Measurements from ENCODE around the gene CXCL12.

CXCL12 gene

GRCh38 chr10:44373341-44373995 is 11.4 kb downstream of the CXCL12 start:
- H3K4me1 ChIP-seq (ENCODE audit: insufficient read depth, poor library complexity, severe bottlenecking): no peaks in the 10 kb centered on the region
- no peak for DNase-seq (ENCODE audit: low spot score)
- no peak overlapping the region for H3K4me3 ChIP-seq (ENCODE audit: severe bottlenecking)
- H3K36me3 ChIP-seq (ENCODE audit: low read depth): no peaks in the 10 kb centered on the region
- H3K27me3 ChIP-seq (ENCODE audit: insufficient read depth, poor library complexity, severe bottlenecking): no peaks in the 10 kb centered on the region
- no peak for TF ChIP-seq CTCF (IDR thresholded peaks at IDR 0.05; ENCODE audit: poor library complexity, severe bottlenecking)
- no peaks in the 10 kb centered on the region for H3K9me3 ChIP-seq (ENCODE audit: severe bottlenecking)
- no peak for ATAC-seq (ENCODE audit: low read depth)
- H3K27ac ChIP-seq (ENCODE audit: poor library complexity, severe bottlenecking): no peak overlapping the region

- Histone ChIP-seq H3K9me3 (ENCODE audit: severe bottlenecking) (no peaks in the 10 kb centered on the region), H3K27ac (ENCODE audit: poor library complexity, severe bottlenecking) (no peak overlapping the region), H3K27me3 (ENCODE audit: insufficient read depth, poor library complexity, severe bottlenecking) (no peaks in the 10 kb centered on the region), H3K4me1 (ENCODE audit: insufficient read depth, poor library complexity, severe bottlenecking) (no peaks in the 10 kb centered on the region), H3K36me3 (ENCODE audit: low read depth) (no peaks in the 10 kb centered on the region), H3K4me3 (ENCODE audit: severe bottlenecking) (no peak overlapping the region)
- no peak for ATAC-seq (ENCODE audit: low read depth)
- TF ChIP-seq CTCF (IDR thresholded peaks at IDR 0.05; ENCODE audit: poor library complexity, severe bottlenecking): no peak
- DNase-seq (ENCODE audit: low spot score): no peak
These were observed 12.7 kb downstream of the CXCL12 start for GRCh38 chr10:44372181-44372580.

- DNase-seq (ENCODE audit: low spot score): no peak
- no peak for TF ChIP-seq CTCF (IDR thresholded peaks at IDR 0.05; ENCODE audit: poor library complexity, severe bottlenecking)
- no peak overlapping the region for H3K4me3 ChIP-seq (ENCODE audit: severe bottlenecking)
- no peaks in the 10 kb centered on the region for H3K9me3 ChIP-seq (ENCODE audit: severe bottlenecking)
- no peaks in the 10 kb centered on the region for H3K27me3 ChIP-seq (ENCODE audit: insufficient read depth, poor library complexity, severe bottlenecking)
- no peak for ATAC-seq (ENCODE audit: low read depth)
- H3K27ac ChIP-seq (ENCODE audit: poor library complexity, severe bottlenecking): no peak overlapping the region
- H3K36me3 ChIP-seq (ENCODE audit: low read depth): no peaks in the 10 kb centered on the region
- no peaks in the 10 kb centered on the region for H3K4me1 ChIP-seq (ENCODE audit: insufficient read depth, poor library complexity, severe bottlenecking)
These were observed 14.1 kb downstream of the CXCL12 start for GRCh38 chr10:44370731-44371248.

GRCh38 chr10:44369854-44370253 is 15.0 kb downstream of the CXCL12 start:
- Histone ChIP-seq H3K4me3 (ENCODE audit: severe bottlenecking) (no peak overlapping the region), H3K27ac (ENCODE audit: poor library complexity, severe bottlenecking) (no peak overlapping the region), H3K27me3 (ENCODE audit: insufficient read depth, poor library complexity, severe bottlenecking) (no peaks in the 10 kb centered on the region), H3K9me3 (ENCODE audit: severe bottlenecking) (no peaks in the 10 kb centered on the region), H3K36me3 (ENCODE audit: low read depth) (no peaks in the 10 kb centered on the region), H3K4me1 (ENCODE audit: insufficient read depth, poor library complexity, severe bottlenecking) (no peaks in the 10 kb centered on the region)
- ATAC-seq (ENCODE audit: low read depth) (no peak), DNase-seq (ENCODE audit: low spot score) (no peak)
- TF ChIP-seq CTCF (IDR thresholded peaks at IDR 0.05; ENCODE audit: poor library complexity, severe bottlenecking): no peak

- H3K4me1 ChIP-seq (ENCODE audit: insufficient read depth, poor library complexity, severe bottlenecking): no peaks in the 10 kb centered on the region
- no peaks in the 10 kb centered on the region for H3K9me3 ChIP-seq (ENCODE audit: severe bottlenecking)
- ATAC-seq (ENCODE audit: low read depth) (no peak), DNase-seq (ENCODE audit: low spot score) (no peak)
- no peaks in the 10 kb centered on the region for H3K27me3 ChIP-seq (ENCODE audit: insufficient read depth, poor library complexity, severe bottlenecking)
- TF ChIP-seq CTCF (IDR thresholded peaks at IDR 0.05; ENCODE audit: poor library complexity, severe bottlenecking): no peak
- no peak overlapping the region for H3K4me3 ChIP-seq (ENCODE audit: severe bottlenecking)
- H3K36me3 ChIP-seq (ENCODE audit: low read depth): no peaks in the 10 kb centered on the region
- H3K27ac ChIP-seq (ENCODE audit: poor library complexity, severe bottlenecking): no peak overlapping the region
These were observed 15.6 kb downstream of the CXCL12 start for GRCh38 chr10:44369296-44369695.
